Erythroblast (primary cell): ENCODE measurements around the gene SLC6A13.
A peak's percentile ranks its signal among the peaks of the same experiment; 100 is the strongest.
"Not testable (repeated sequence)": the region's sequence is repeated elsewhere in the genome, so short reads cannot be mapped to it uniquely, and the experiment has no call there.

ENCODE experiments used
- DNase-seq, 2 experiments: peaks; one replicate each; lab custom pipeline; 2025; lab: John Stamatoyannopoulos, UW
- GATA1 ChIP-seq: IDR thresholded peaks from 2 replicates; pipeline ENCODE4 v1.6.1; 2011; ENCODE audit warnings: low read depth, mild to moderate bottlenecking, control low read depth, low read length, moderate library complexity
- POLR2A ChIP-seq: IDR thresholded peaks from 2 replicates; pipeline ENCODE4 v1.6.1; 2011; ENCODE audit warnings: mild to moderate bottlenecking, low read length

SLC6A13 gene

DNA sequence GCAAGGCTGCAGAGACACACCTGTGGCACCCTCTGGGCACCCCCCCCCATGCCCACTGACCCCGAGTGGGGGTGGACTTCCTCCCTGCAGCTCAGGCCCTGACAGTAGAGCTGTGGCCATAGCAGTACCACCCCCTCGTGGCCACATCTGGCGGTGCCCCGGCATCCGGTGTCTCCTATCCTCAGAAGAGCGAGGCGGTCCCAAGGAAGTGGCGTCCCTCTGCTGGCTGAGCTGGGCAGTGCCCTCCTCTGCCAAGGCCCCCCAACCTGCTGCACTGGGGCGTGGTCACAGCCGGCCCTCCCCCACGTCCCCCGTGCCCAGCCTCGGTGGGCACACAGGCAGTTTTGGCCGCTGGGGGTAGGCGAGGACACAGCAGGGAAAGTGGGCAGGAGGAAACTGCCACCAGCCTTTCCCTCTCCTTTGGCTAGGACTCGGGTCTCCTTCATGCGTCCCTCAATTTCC is 42.7 kb downstream of the SLC6A13 start:
- DNase-seq: peak; percentile 81
- no peak for TF ChIP-seq GATA1
- TF ChIP-seq POLR2A: no peak

DNA sequence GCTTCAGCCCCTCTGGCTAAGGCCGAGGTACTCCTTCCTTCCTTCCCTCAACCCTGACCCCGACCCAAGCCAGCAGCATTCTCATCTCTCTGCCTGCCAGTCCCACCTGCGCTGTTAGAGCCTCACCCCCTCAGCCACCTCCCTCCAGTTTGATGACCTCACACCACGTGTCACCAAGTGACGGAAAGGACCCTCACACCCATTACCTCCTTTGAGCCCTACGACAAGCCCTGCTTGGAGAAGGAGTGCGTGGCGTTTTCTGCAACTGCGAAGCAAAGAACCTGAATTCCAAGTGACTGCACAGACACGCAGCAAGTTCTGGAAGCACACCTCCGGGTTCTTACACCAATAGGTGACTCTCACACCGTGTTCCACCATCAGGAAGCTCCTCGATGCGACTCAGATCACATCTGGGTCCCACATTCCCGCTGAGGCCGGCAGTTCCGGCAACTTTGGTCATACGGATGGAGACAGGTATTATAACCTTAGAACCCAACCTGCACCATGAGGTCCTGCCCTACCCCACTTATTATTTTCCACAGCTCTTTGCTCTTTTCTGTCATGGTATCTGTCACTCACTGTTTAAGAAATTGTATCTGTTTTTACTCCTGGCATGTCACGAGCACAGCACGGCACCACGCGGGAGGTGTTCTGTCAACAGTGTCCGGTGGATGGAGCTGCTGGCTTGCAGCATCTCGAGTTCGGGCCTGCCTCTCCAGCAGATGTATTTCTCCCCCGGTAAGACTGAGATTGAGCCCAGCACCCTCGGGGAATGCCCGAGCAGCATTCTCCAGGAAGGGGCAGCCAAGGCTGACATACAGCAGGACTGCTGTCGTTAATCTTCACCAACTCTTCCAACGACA is 43.7 kb downstream of the SLC6A13 start:
- TF ChIP-seq GATA1 (no peak), POLR2A (no peak)
- no peak for DNase-seq

DNA sequence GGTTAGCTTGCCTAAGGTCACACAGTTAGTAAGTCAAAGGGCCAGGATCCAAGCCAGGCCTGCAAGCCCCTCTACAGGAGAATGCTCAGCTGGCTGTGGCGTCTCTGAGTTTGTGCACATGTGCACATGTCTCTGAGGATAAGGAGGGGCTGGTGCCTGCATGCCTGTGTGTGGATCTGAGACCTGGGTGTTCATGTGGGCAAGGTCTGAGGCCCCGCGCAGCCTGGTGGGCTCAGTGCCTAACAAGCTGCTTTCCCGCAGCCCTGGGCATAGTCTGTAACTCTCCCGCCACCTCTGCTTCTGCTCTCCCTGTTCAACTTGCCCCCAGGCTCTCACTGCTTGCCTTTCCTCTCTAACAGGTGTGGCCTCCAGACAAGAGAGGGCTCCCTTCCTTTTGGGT is 44.4 kb downstream of the SLC6A13 start:
- no peak for DNase-seq
- no peak for TF ChIP-seq POLR2A
- no peak for TF ChIP-seq GATA1

DNA sequence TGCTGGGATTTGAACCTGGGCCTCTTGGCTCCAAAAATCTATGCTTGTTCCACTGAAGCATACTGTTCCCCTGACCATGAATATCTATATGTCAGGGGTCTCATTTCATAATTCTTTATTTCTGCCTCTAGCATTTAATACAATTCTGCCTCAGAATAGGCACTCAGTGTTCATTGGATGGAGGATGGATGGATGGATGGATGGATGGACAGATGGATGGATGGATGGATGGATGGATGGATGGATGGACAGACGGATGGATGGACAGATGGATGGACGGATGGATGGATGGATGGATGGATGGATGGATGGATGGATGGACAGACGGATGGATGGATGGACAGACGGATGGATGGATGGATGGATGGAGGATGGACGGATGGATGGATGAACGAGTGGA is 45.6 kb downstream of the SLC6A13 start:
- DNase-seq: not testable (repeated sequence)

DNA sequence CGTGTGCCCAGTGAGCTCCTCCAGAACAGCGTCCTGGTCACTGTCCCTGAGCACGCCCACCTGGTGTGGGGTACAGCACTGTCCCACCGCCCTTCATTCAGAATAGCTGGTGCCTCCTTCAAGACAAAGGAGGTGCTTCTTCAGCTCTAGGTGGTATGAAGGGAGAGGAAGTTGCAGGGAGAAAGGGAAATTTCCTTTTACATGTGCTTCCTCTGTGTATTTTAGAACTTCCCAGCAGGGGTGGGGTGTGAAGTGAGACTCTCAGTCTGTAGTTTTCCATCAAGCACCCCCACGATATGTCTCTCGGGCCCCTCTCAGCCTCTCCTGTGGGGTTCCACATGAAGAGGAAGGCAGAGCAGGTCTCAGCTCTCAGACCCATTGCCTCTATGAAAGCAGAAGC is 47.5 kb downstream of the SLC6A13 start:
- no peak for DNase-seq
- TF ChIP-seq POLR2A: no peak
- no peak for TF ChIP-seq GATA1

DNA sequence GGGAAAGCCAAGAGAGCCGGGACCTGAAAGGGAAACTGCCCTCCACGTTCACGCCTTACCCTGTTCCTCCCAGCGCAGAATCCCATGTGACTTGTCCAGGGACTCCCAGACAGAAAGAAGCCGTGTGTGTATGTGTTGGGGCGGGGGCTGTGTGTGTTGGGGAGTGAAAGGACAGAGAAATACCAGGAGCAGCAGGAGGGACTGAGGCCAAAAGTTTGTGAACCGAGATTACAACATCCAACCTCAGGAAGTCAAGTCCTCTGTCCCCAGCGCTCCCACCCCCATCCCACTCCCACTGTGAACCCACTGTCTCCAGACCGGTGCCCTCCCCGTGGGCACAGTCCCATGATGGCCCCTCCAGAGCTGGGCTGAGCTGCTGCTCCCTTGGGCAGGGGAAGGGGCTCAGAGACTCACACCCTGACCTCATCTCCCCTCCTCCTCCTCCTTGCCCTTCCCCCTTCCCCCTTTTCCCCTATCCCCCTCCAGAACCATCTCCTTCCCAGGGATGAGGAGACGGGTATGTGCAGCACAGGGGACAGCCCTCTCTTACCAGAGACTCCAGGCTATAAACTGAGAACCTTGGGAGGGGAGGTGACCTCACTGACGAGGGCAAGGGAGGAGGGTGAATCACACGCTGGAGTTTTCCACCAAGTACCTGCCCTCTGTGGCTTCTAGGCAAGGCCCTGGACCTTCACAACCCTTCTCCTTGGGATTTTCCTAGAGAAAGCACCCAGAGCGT is 48.5 kb downstream of the SLC6A13 start, which contains the start of gene SLC6A12:
Gene SLC6A12 (minus strand): TSS at position 155 of the 739 bp plus-strand sequence. CDS start 4,171 bp downstream, outside the sequence.
- no peak for DNase-seq

DNA sequence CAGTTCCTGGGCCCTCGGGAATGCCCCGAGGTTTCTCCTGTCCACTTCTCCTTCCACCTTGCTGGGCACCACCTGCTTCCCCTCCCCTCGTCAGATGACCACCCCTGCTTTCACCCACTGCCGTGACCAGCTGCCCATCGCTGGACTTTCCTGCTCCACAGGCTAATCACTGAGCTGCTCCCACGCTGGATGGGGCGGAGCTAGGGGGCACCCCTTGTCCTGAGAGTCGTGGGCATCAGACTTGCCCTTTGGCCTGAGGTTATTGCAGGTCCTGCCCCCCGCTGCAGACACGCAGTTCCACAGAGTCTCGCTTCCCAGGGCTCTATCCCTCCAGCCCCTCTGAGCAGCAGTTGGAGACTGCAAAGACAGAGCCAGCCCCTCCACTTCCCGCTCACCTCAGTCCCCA is 49.1 kb downstream of the SLC6A13 start:
- no peak for TF ChIP-seq GATA1
- TF ChIP-seq POLR2A: no peak
- DNase-seq: no peak

More for the DNA sequence above, 48.5 kb downstream of the SLC6A13 start, which contains the start of gene SLC6A12:
- TF ChIP-seq POLR2A: no peak
- TF ChIP-seq GATA1: no peak

DNA sequence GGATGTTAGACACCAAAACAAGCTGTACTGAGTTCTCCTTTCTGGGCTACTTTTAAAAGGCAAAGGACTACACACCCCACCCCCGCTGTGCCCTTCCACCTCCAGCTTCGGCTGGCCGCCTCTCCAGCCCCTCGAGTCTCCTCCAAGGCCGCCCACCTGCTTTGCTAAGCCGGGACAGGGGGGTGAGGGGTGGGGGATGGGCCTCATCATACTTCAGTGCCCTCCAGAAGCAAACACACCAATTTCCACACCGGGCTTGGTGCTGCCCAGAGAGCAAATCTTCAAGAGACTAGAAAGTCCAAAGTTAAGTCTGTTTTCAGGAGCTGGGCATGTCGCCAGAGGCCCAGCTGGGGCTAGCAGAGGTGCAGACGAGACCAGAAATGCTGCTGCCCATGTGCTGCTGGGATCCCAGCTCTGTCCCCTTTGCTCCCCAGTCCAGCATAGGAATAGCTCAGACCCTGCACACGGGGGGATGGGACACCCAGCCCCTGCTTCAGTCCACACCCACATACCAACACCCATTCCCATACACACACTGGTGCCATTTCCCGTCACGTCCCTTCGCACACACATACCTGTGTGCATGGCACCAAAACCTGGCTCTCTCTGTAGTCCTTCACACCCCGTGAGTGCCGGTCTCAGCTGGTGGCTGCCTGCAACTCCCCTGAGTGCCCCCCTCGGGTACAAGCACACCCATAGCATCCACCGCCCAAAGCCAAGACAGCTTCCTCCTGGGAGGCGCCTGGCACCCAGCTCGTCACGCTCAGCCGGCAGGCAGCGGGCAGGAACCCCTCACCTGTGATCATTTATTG is 49.7 kb downstream of the SLC6A13 start:
- TF ChIP-seq GATA1: no peak
- TF ChIP-seq POLR2A: no peak
- no peak for DNase-seq

DNA sequence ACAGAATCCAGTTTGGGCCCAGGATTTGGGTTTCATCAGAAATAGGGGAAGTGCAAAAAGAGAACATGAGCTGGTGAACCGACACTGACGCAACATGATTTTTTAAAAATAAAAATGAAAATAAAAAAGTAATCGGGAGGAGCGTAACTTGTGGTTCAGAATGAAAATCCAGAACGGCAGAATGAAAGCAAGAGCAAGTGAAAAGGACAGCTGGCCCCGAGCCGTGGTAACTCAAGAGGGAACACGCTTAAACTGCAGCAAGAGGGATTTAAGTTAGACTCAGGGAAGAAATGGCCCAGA is 50.3 kb downstream of the SLC6A13 start:
- DNase-seq: no peak
- no peak for TF ChIP-seq POLR2A
- TF ChIP-seq GATA1: no peak

DNA sequence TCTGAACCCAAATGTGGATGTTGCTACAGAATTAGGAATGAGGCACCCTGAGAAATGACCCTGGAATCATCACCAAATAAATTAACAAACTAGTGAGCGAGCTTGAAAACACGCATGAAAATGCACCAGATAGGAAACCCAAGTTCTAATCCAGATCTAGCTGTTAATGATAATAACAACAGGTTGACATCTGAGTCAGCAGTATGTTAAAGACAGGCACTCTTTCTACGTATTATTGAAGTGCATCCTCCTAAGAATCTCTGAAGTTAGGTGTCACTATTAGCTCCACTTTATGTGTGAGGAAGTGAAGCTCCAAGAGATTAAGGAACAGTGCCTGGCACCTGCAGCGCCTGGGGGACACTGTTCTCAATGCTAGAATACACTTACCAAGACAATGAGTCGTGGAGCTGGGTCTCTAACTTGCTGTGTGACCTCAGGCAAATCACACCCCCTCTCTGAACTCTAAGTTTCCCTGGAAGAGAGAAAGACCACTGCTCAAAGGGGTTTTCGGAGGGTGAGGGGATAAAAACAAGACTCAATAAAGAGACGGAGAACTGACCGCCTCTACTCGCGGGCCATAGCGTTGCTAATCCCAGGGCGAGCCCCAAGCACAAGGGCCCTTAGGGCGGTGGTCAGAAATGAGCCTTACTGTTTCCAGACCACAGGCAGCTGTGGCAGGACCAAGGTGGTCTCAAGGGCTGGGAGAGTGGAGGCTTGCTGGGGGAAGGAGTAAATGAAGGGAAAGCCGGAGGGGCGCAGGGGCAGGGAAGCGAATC is 50.8 kb downstream of the SLC6A13 start:
- TF ChIP-seq POLR2A (no peak), GATA1 (no peak)
- DNase-seq: no peak

DNA sequence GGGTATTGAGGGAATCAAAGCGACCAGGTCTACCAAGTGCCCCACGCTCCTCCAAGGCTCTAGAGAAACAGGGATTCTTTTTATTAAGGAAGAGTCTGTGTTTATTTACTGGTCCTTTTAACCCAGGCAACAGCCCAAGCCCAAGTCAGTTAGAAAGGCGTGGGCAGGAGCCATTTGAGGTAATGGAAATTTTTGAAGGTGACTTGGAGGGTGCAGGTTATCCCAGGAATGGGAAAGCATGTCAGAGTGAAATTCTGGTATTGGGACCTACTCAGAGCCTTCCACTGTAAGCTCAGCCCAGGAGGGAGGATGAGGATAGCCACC is 51.5 kb downstream of the SLC6A13 start:
- no peak for DNase-seq
- TF ChIP-seq GATA1: no peak
- no peak for TF ChIP-seq POLR2A

DNA sequence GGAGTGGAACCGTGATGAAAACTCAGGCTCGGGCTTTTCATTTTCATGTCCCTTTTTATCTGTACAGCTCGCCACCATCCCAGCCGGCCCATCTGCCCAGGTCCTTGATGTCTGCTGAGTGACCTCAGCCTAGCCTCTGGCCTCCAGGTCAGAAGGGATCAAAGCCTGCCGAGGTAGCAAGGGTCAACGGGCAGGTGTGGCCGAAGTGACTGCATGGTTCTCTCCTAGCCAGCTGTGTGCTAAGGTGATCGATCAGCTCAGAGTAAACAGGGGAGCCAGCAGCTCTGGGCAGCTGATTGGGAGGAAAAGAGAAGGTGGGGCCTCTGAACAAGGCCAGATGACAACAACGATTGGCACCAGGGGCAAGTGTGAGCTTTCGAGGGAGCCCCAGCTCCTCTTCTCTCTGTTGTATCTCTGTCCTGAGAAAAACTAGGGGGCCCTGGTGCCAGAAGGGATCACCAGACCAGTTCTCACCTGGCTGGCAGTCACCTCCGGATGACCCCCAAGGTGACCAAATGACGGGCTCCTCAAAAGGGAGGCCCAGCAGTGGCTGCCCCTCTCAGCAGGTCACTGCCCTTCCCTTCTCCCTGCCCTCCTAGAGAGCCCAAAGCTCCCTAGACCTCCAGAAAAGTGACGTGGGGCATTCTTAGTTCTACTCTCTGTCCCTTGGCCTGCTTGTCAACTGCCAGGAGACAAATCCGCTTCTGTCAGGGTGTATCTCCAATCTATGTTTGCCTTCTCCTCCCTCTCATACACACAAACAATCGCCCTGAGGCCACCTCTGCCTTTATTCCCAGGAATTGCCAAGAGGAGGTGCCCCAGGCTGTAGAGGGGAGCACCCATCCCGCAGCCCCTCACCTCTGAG is 52.1 kb downstream of the SLC6A13 start:
- DNase-seq: no peak
- TF ChIP-seq POLR2A (no peak), GATA1 (no peak)
